IMR-90 (cell line): Measurements from ENCODE around the gene SP9. TPM values are rescaled to one million over a fixed set of nuclear protein-coding genes. Genes with fewer than 3 reads are reported as not detected.

ENCODE experiments used
- ATAC-seq: fragments of 200-7000 bp; cut with Tn5 transposase; 2 replicates; pipeline ENCODE4 v1.9.1; 2020; ENCODE audit warnings: low read depth, mild to moderate bottlenecking, moderate library complexity
- BruUV-seq: library from RNA; stranded (reverse); fragments of 400-500 nt; replicated peaks from 2 replicates; lab custom pipeline; 2021; lab: Mats Ljungman, UMichigan
- CTCF ChIA-PET: fragments of 300-600 bp; formaldehyde crosslinking; extraction: SDS; loops from one replicate; lab custom pipeline; 2021; ENCODE audit warnings: antibody characterized with exemption; lab: Yijun Ruan, JAX
- POLR2A ChIA-PET: fragments of 300-600 bp; sonication (Branson Sonifier 250); formaldehyde crosslinking; loops from one replicate; lab custom pipeline; 2022; ENCODE audit warnings: antibody characterized with exemption; ENCODE audit not compliant: unreplicated experiment; lab: Charles Lee
- DNase-seq: peaks from one replicate; pipeline ENCODE4 v3.0.0; 2013
- H2AFZ ChIP-seq: replicated peaks from 2 replicates; pipeline ENCODE3; 2013; ENCODE audit warnings: low read length, mild to moderate bottlenecking; ENCODE audit not compliant: poor library complexity
- H2AK5ac ChIP-seq: 2 replicates; pipeline ENCODE4 v1.6.1; 2013; ENCODE audit warnings: low read depth, low read length, inconsistent platforms
- H2AK9ac ChIP-seq: replicated peaks from 2 replicates; pipeline ENCODE3; 2013; ENCODE audit warnings: mild to moderate bottlenecking, low read depth, low read length, moderate library complexity; ENCODE audit not compliant: poor library complexity
- H2BK120ac ChIP-seq: 2 replicates; pipeline ENCODE4 v1.6.1; 2013; ENCODE audit warnings: low read depth, low read length, inconsistent platforms
- H2BK15ac ChIP-seq: 3 replicates; pipeline ENCODE4 v1.6.1; 2013; ENCODE audit warnings: low read depth, low read length, inconsistent platforms
- H2BK20ac ChIP-seq: 2 replicates; pipeline ENCODE4 v1.6.1; 2013; ENCODE audit warnings: low read depth, mild to moderate bottlenecking, inconsistent platforms, low read length, moderate library complexity
- H2BK5ac ChIP-seq: 2 replicates; pipeline ENCODE4 v1.6.1; 2013; ENCODE audit warnings: mild to moderate bottlenecking, low read depth, low read length, inconsistent platforms; ENCODE audit not compliant: poor library complexity, severe bottlenecking
- H3K14ac ChIP-seq: replicated peaks from 2 replicates; pipeline ENCODE4 v1.6.1; 2013; ENCODE audit warnings: low read depth, low read length, inconsistent platforms
- H3K18ac ChIP-seq: 2 replicates; pipeline ENCODE4 v1.6.1; 2013; ENCODE audit warnings: low read depth, low read length, control low read depth
- H3K23ac ChIP-seq: 2 replicates; pipeline ENCODE4 v1.6.1; 2013; ENCODE audit warnings: low read depth, low read length, inconsistent platforms
- H3K27ac ChIP-seq: 2 replicates; pipeline ENCODE4 v1.5.1; 2013; ENCODE audit warnings: mild to moderate bottlenecking, control low read depth, low read length; ENCODE audit not compliant: insufficient read depth
- H3K27me3 ChIP-seq: 2 replicates; pipeline ENCODE4 v1.6.1; 2013; ENCODE audit warnings: low read length; ENCODE audit not compliant: control insufficient read depth, insufficient read depth
- H3K36me3 ChIP-seq: 2 replicates; pipeline ENCODE4 v1.6.1; 2013; ENCODE audit warnings: low read length, mixed read lengths; ENCODE audit not compliant: control insufficient read depth, insufficient read depth
- H3K4ac ChIP-seq: 2 replicates; pipeline ENCODE4 v1.6.1; 2013; ENCODE audit warnings: low read depth, low read length, inconsistent platforms
- H3K4me1 ChIP-seq: 2 replicates; pipeline ENCODE4 v1.6.1; 2013; ENCODE audit warnings: low read length, mixed read lengths; ENCODE audit not compliant: control insufficient read depth, insufficient read depth
- H3K4me2 ChIP-seq: 2 replicates; pipeline ENCODE4 v1.6.1; 2013; ENCODE audit warnings: low read depth, mild to moderate bottlenecking, control low read depth, low read length, moderate library complexity
- H3K4me3 ChIP-seq: 2 replicates; pipeline ENCODE4 v1.5.1; 2013; ENCODE audit warnings: low read depth, mild to moderate bottlenecking, control low read depth, low read length, moderate library complexity; ENCODE audit not compliant: insufficient read depth
- H3K56ac ChIP-seq: 2 replicates; pipeline ENCODE4 v1.6.1; 2013; ENCODE audit warnings: low read length, inconsistent platforms; ENCODE audit not compliant: insufficient read depth; ENCODE audit errors: extremely low read depth
- H3K79me1 ChIP-seq, 2 experiments: 2 replicates each; pipeline ENCODE4 v1.6.1; 2013; ENCODE audit warnings: low read length in 2 of 2, inconsistent platforms in 1 of 2, low read depth in 1 of 2
- H3K9ac ChIP-seq: 2 replicates; pipeline ENCODE4 v1.6.1; 2013; ENCODE audit warnings: low read depth, low read length, control low read depth
- H3K9me1 ChIP-seq: 2 replicates; pipeline ENCODE4 v1.6.1; 2013; ENCODE audit warnings: low read length, inconsistent platforms; ENCODE audit not compliant: insufficient read depth
- H3K9me3 ChIP-seq: 2 replicates; pipeline ENCODE4 v1.6.1; 2013; ENCODE audit warnings: low read length; ENCODE audit not compliant: control insufficient read depth, insufficient read depth
- H4K20me1 ChIP-seq: 2 replicates; pipeline ENCODE4 v1.6.1; 2013; ENCODE audit warnings: low read length, inconsistent platforms; ENCODE audit not compliant: insufficient read depth
- H4K5ac ChIP-seq: 2 replicates; pipeline ENCODE4 v1.6.1; 2013; ENCODE audit warnings: mild to moderate bottlenecking, low read depth, low read length, control low read depth
- H4K8ac ChIP-seq, 2 experiments: 2 replicates each; pipeline ENCODE4 v1.6.1; 2013; ENCODE audit warnings: low read depth in 2 of 2, low read length in 2 of 2, control low read depth in 1 of 2, inconsistent platforms in 1 of 2
- H4K91ac ChIP-seq: 2 replicates; pipeline ENCODE4 v1.6.1; 2013; ENCODE audit warnings: low read depth, low read length, inconsistent platforms; ENCODE audit not compliant: insufficient read depth
- ELK1 ChIP-seq: fragments of 150-350 bp; IDR thresholded peaks from 2 replicates; pipeline ENCODE4 v1.6.1; 2016; ENCODE audit warnings: low read depth, mild to moderate bottlenecking, low read length, moderate library complexity, borderline replicate concordance
- RCOR1 ChIP-seq: IDR thresholded peaks from 2 replicates; pipeline ENCODE4 v1.6.1; 2012; ENCODE audit warnings: mild to moderate bottlenecking, low read length, improper control_type of control experiment; ENCODE audit not compliant: insufficient replicate concordance
- RFX5 ChIP-seq: IDR thresholded peaks from 2 replicates; pipeline ENCODE4 v1.8.0; 2012; ENCODE audit warnings: low read depth, mild to moderate bottlenecking, low read length, moderate library complexity
- WGBS, 2 experiments: methylation state at CpG; one replicate each; pipeline versions ENCODE4 v1.1.5 to v1.1.7; 2013; ENCODE audit warnings: missing lambda C conversion rate in 2 of 2; ENCODE audit not compliant: insufficient read length in 1 of 2; ENCODE audit errors: extremely low coverage in 2 of 2; 5-methylcytosine and 5-hydroxymethylcytosine counted together
- dilution Hi-C: fragments of 300-500 bp; cut with HindIII; formaldehyde crosslinking; loops from one replicate; pipeline ENCODE4 v1.14.3; 2018; ENCODE audit warnings: low sequenced_read_pairs; ENCODE audit not compliant: unreplicated experiment
- in situ Hi-C: fragments of 300-500 bp; cut with MboI; formaldehyde crosslinking; loops from 3 replicates; pipeline ENCODE4 v1.14.3; 2019; ENCODE audit warnings: low sequenced_read_pairs, inconsistent platforms, mixed read lengths
- intact Hi-C: fragments of 100-400 bp; cut with micrococcal nuclease; formaldehyde crosslinking; loops from 2 replicates; pipeline ENCODE4 v1.10.0; 2022
- polyA plus RNA-seq, 3 experiments: library from polyadenylated mRNA; depleted of rRNA; stranded (reverse); fragments of >200 nt; gene quantifications; 2 replicates each; pipeline ENCODE4 v1.2.3, GENCODE V29; 2012; ENCODE audit warnings: low replicate concordance in 1 of 3
- total RNA-seq: library from RNA; depleted of rRNA; stranded (reverse); fragments of >200 nt; gene quantifications from 2 replicates; pipeline ENCODE4 v1.2.3, GENCODE V29; 2012
- TF ChIP-seq, protein P1 (sequence below): fragments of 150-350 bp; IDR thresholded peaks from 2 replicates; pipeline ENCODE4 v1.6.1; 2017; ENCODE audit warnings: mild to moderate bottlenecking, antibody characterized with exemption, low read length, low read depth

Gene SP9
- total and polyA plus RNA-seq, 2 of the 4 experiments (the other 2 are of a cell fraction): not detected

DNA sequence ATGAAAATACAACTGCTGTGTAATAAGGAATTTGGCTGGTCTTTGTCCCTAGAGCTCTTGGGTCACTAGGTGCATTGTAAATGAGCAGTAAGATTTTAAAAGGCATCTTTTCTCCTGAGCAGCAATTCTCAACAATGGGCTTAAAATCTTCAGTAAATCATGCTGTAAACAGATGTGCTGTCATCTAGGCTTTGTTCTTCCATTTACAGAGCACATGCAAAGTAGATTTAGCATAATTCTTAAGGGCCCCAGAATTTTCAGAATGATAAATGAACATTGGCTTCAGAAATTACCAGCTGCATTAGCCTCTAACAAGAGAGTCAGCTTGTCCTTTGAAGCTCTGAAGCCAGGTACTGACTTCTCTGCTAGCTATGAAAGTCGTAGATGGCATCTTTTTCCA, 33.9 kb downstream of the SP9 start:
- H2BK5ac ChIP-seq: no peak overlapping the region
- H3K4ac ChIP-seq: no peak overlapping the region
- H3K27ac ChIP-seq: no peak overlapping the region
- no peak for TF ChIP-seq ELK1
- TF ChIP-seq RFX5: no peak
- TF ChIP-seq, protein P1, sequence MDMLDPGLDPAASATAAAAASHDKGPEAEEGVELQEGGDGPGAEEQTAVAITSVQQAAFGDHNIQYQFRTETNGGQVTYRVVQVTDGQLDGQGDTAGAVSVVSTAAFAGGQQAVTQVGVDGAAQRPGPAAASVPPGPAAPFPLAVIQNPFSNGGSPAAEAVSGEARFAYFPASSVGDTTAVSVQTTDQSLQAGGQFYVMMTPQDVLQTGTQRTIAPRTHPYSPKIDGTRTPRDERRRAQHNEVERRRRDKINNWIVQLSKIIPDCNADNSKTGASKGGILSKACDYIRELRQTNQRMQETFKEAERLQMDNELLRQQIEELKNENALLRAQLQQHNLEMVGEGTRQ: no peak
- no peak for TF ChIP-seq RCOR1
- H2BK120ac ChIP-seq: no peak overlapping the region
- peaks cover 20% of the 10 kb centered on the region for H3K36me3 ChIP-seq
- no peak overlapping the region for H3K23ac ChIP-seq
- no peaks in the 10 kb centered on the region for H3K9me1 ChIP-seq
- in situ Hi-C loops: no loop called here
- ChIA-PET POLR2A (no interaction called here), CTCF (interaction anchor here (0.6 kb wide), 2 partner anchors 35 to 336 kb away, joined by 3 read pairs; no protein-coding TSS in a partner anchor)
- no peak overlapping the region for H2AK5ac ChIP-seq
- H3K56ac ChIP-seq: no peak overlapping the region
- no CpG with 5 or more reads among the region's 1 CpG for WGBS, 2 experiments
- BruUV-seq: no TSS peak
- no peak overlapping the region for H3K4me3 ChIP-seq
- H4K8ac ChIP-seq: no peak overlapping the region
- no peak overlapping the region for H2AK9ac ChIP-seq
- dilution Hi-C loops: no loop called here
- no peak overlapping the region for H2BK20ac ChIP-seq
- H3K18ac ChIP-seq: no peak overlapping the region
- H2BK15ac ChIP-seq: no peak overlapping the region
- H3K4me1 ChIP-seq: no peaks in the 10 kb centered on the region
- ATAC-seq (no peak), DNase-seq (no peak)
- H3K9me3 ChIP-seq: no peaks in the 10 kb centered on the region; the same call in 1 of the 2 replicates
- H3K4me2 ChIP-seq: no peak overlapping the region
- no peak overlapping the region for H3K9ac ChIP-seq
- intact Hi-C loops: no loop called here
- H3K79me1 ChIP-seq: no peaks in the 10 kb centered on the region; a peak in 1 of 4 replicates
- H3K27me3 ChIP-seq: no peaks in the 10 kb centered on the region
- H2AFZ ChIP-seq: no peak overlapping the region
- no peaks in the 10 kb centered on the region for H4K20me1 ChIP-seq
- no peak overlapping the region for H3K14ac ChIP-seq
- H4K5ac ChIP-seq: no peak overlapping the region
- no peak overlapping the region for H4K91ac ChIP-seq
